Spleen (tissue), 11 donors: ENCODE data around the gene TENM4. TPM values are rescaled to one million over a fixed set of nuclear protein-coding genes. Genes with fewer than 3 reads are reported as not detected.

ENCODE experiments used
- DNase-seq: peaks from one replicate; pipeline ENCODE4 v3.0.0-alpha.2; 2020
- H3K27ac ChIP-seq, 8 donors: fragments of 200-600 bp; sonication (generic) in 7 of 8; 1 replicate in 4 of 8; 2 replicates in 4 of 8; pipeline versions ENCODE4 v1.5.0 to v1.8.0; 2016 to 2021; ENCODE audit warnings: inconsistent platforms in 4 of 8, mild to moderate bottlenecking in 4 of 8, moderate library complexity in 1 of 8
- H3K27me3 ChIP-seq, 7 donors: fragments of 200-600 bp; sonication (generic) in 6 of 7; replicated peaks in 1 of 7; 1 replicate in 4 of 7; 2 replicates in 3 of 7; pipeline versions ENCODE4 v1.5.0 to v1.8.0; 2016 to 2021; ENCODE audit warnings: inconsistent platforms in 3 of 7, mild to moderate bottlenecking in 1 of 7
- H3K36me3 ChIP-seq, 6 donors: fragments of 200-600 bp; sonication (generic) in 5 of 6; 1 replicate in 4 of 6; 2 replicates in 2 of 6; pipeline versions ENCODE4 v1.5.0 to v1.8.0; 2016 to 2021; ENCODE audit warnings: inconsistent platforms in 2 of 6
- H3K4me1 ChIP-seq, 6 donors: fragments of 200-600 bp; sonication (generic) in 5 of 6; 1 replicate in 3 of 6; 2 replicates in 3 of 6; pipeline versions ENCODE4 v1.5.0 to v1.8.0; 2016 to 2021; ENCODE audit warnings: inconsistent platforms in 3 of 6
- H3K4me3 ChIP-seq, 8 donors: fragments of 200-600 bp; sonication (generic) in 7 of 8; 1 replicate in 4 of 8; 2 replicates in 4 of 8; pipeline versions ENCODE4 v1.5.0 to v1.8.0; 2016 to 2021; ENCODE audit warnings: inconsistent platforms in 4 of 8, mild to moderate bottlenecking in 4 of 8, moderate library complexity in 2 of 8
- H3K9me3 ChIP-seq, 8 donors: fragments of 200-600 bp; sonication (generic) in 7 of 8; 1 replicate in 4 of 8; 2 replicates in 4 of 8; pipeline versions ENCODE4 v1.5.0 to v1.8.0; 2016 to 2021; ENCODE audit warnings: inconsistent platforms in 4 of 8
- CTCF ChIP-seq, 11 experiments: fragments of 200-600 bp in 7 of 11; fragments of 450-650 bp in 4 of 11; sonication (generic) in 4 of 11; IDR thresholded peaks in 8 of 11; conservative IDR thresholded peaks in 3 of 11; 1 replicate in 7 of 11; 2 replicates in 4 of 11; pipeline versions ENCODE4 v1.4.0 to v1.8.0; 2016 to 2021; ENCODE audit warnings: antibody characterized with exemption in 11 of 11, inconsistent platforms in 4 of 11, mild to moderate bottlenecking in 1 of 11
- POLR2A ChIP-seq, 3 donors: fragments of 450-650 bp; IDR thresholded peaks; one replicate each; pipeline ENCODE4 v1.5.1; 2017; ENCODE audit warnings: antibody characterized with exemption in 3 of 3, mild to moderate bottlenecking in 1 of 3
- POLR2AphosphoS5 ChIP-seq, 3 donors: sonication (generic); formaldehyde crosslinking; IDR thresholded peaks; one replicate each; pipeline ENCODE4 v1.5.1; 2017; ENCODE audit warnings: antibody characterized with exemption in 3 of 3
- WGBS, 5 donors: extraction: QIAGEN DNeasy Blood & Tissue Kit in 3 of 5; methylation state at CpG; one replicate each; pipeline versions ENCODE4 v1.1.5 to v1.1.7; 2013 to 2018; 5-methylcytosine and 5-hydroxymethylcytosine counted together
- intact Hi-C: fragments of 100-400 bp; cut with DNase I; formaldehyde crosslinking; loops from one replicate; pipeline ENCODE4 v1.15.0; 2023; ENCODE audit warnings: low total_unique reads
- polyA plus RNA-seq, 3 donors: library from polyadenylated mRNA; stranded (reverse); fragments of 200-250 nt; gene quantifications; one replicate each; pipeline ENCODE4 v1.2.1, GENCODE V29; 2013
- total RNA-seq, 7 donors: library from RNA; depleted of rRNA in 3 of 7; stranded (reverse); fragments of >200 nt in 3 of 7; fragmentation: NEBNext Ultra II Directional in 4 of 7; extraction: Animal tissue kit (Norgen Biotek cat#: 25700) in 4 of 7; gene quantifications; one replicate each; pipeline versions ENCODE4 v1.1.0 to v1.2.1, GENCODE V29; 2016 to 2021
- donor health status: healthy with polysubstance abuse.
- donor health status: DM: no; HTN: no; CAD: no; lungs with moderate emphysema.
- donor health status: DM: no; HTN: no; CAD: no.
- donor health status: Bipolar disorder and iron deficiency.
- donor health status: healthy.
- donor health status: DM: no; HTN: no; CAD: no.
- donor health status: DM: yes; HTN: yes; CAD: no.

Gene TENM4
- total and polyA plus RNA-seq, 10 donors = 0.09 to 4.5 (median 1.2) TPM

GRCh38 chr11:79081471-79082031 lies 359.3 kb downstream of the TENM4 start:
- WGBS, 5 donors = 70 to 84% (median 73%) methylated on average over 7 of the region's 7 CpGs

GRCh38 chr11:79080551-79080950 lies 360.3 kb downstream of the TENM4 start:
- Histone ChIP-seq H3K36me3 (no peaks in the 10 kb centered on the region), H3K9me3 (no peaks in the 10 kb centered on the region), H3K27ac (no peak overlapping the region), H3K4me3 (no peak overlapping the region), H3K27me3 (no peaks in the 10 kb centered on the region), H3K4me1 (no peaks in the 10 kb centered on the region)
- intact Hi-C loops = no loop called here
- no peak for DNase-seq
- TF ChIP-seq POLR2A (IDR thresholded peaks at IDR 0.05) (no peak), POLR2AphosphoS5 (IDR thresholded peaks at IDR 0.05) (no peak), CTCF (IDR thresholded peaks at IDR 0.05 in 8 of 11, conservative IDR thresholded peaks at IDR 0.05 in 3 of 11) (no peak)

More at GRCh38 chr11:79081471-79082031, 359.3 kb downstream of the TENM4 start:
- no peaks in the 10 kb centered on the region for H3K9me3 ChIP-seq
- no peaks in the 10 kb centered on the region for H3K27me3 ChIP-seq
- no peak overlapping the region for H3K4me3 ChIP-seq
- no peaks in the 10 kb centered on the region for H3K36me3 ChIP-seq
- no peak for TF ChIP-seq POLR2AphosphoS5 (IDR thresholded peaks at IDR 0.05)
- TF ChIP-seq CTCF (IDR thresholded peaks at IDR 0.05 in 8 of 11, conservative IDR thresholded peaks at IDR 0.05 in 3 of 11) = no peak
- no peak for TF ChIP-seq POLR2A (IDR thresholded peaks at IDR 0.05)
- H3K4me1 ChIP-seq = no peaks in the 10 kb centered on the region
- intact Hi-C loops = no loop called here
- H3K27ac ChIP-seq = no peak overlapping the region
- no peak for DNase-seq

GRCh38 chr11:79078999-79079398 lies 361.8 kb downstream of the TENM4 start:
- no peak for TF ChIP-seq POLR2AphosphoS5 (IDR thresholded peaks at IDR 0.05)
- TF ChIP-seq POLR2A (IDR thresholded peaks at IDR 0.05) = no peak
- no peak for TF ChIP-seq CTCF (IDR thresholded peaks at IDR 0.05 in 8 of 11, conservative IDR thresholded peaks at IDR 0.05 in 3 of 11)
- 79 to 93% (median 91%) methylated on average over 6 to 7 of the region's 7 CpGs for WGBS, 5 donors
- H3K27ac ChIP-seq = no peak overlapping the region
- no peaks in the 10 kb centered on the region for H3K36me3 ChIP-seq
- H3K4me1 ChIP-seq = no peaks in the 10 kb centered on the region
- intact Hi-C loops = loop anchor here (10.0 kb wide), 1 partner anchor 434 kb away; no protein-coding TSS in a partner anchor
- H3K4me3 ChIP-seq = no peak overlapping the region
- no peaks in the 10 kb centered on the region for H3K27me3 ChIP-seq
- DNase-seq = no peak
- H3K9me3 ChIP-seq = no peaks in the 10 kb centered on the region

- Histone ChIP-seq H3K27ac (no peak overlapping the region), H3K9me3 (no peaks in the 10 kb centered on the region), H3K4me3 (no peak overlapping the region), H3K27me3 (no peaks in the 10 kb centered on the region), H3K36me3 (no peaks in the 10 kb centered on the region), H3K4me1 (no peaks in the 10 kb centered on the region)
- no peak for DNase-seq
- no peak for TF ChIP-seq POLR2AphosphoS5 (IDR thresholded peaks at IDR 0.05)
- TF ChIP-seq CTCF (IDR thresholded peaks at IDR 0.05 in 8 of 11, conservative IDR thresholded peaks at IDR 0.05 in 3 of 11) = no peak
- TF ChIP-seq POLR2A (IDR thresholded peaks at IDR 0.05) = no peak
- WGBS, 5 donors = 70 to 91% (median 78%) methylated on average over 2 of the region's 2 CpGs
- intact Hi-C loops = loop anchor here (10.0 kb wide), 1 partner anchor 434 kb away; no protein-coding TSS in a partner anchor
Observed at GRCh38 chr11:79078456-79078855, 362.4 kb downstream of the TENM4 start.
